Measurements from ENCODE around the gene BATF. TPM values are rescaled to one million over a fixed set of nuclear protein-coding genes. Genes with fewer than 3 reads are reported as not detected.

BATF gene
- total RNA-seq, 4 donors from 2014 or later, result 0.36 to 5.2 (median 1.1) TPM

DNA sequence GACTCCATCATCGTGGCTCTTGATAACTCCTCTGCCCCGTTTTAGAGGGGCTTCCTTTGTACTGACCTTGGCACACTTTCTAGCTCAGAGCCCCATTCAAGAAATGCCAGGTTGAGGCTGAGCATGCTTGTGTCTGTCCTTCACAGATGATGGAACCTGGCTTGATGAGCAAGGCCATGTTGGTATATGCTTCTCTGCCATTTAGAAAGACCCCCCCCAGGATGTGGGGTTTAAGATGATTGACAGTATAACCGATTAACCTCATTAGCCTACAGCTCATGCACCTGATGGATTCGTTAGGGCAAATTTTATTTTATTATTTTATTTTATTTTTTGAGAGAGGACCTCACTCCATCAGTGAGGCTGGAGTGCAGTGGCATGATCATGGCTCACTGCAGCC, 21.0 kb downstream of the BATF start:
- Histone ChIP-seq H3K27ac (peak overlapping the region in 1 of 4 donors; percentile 7), H3K9me3 (no peaks in the 10 kb centered on the region), H3K27me3 (no peaks in the 10 kb centered on the region), H3K36me3 (no peaks in the 10 kb centered on the region), H3K4me3 (no peak overlapping the region), H3K4me1 (peaks cover 0 to 7% of the 10 kb centered on the region in 2 donors)
- no peak for TF ChIP-seq POLR2A (IDR thresholded peaks at IDR 0.05)
- TF ChIP-seq, protein P1, sequence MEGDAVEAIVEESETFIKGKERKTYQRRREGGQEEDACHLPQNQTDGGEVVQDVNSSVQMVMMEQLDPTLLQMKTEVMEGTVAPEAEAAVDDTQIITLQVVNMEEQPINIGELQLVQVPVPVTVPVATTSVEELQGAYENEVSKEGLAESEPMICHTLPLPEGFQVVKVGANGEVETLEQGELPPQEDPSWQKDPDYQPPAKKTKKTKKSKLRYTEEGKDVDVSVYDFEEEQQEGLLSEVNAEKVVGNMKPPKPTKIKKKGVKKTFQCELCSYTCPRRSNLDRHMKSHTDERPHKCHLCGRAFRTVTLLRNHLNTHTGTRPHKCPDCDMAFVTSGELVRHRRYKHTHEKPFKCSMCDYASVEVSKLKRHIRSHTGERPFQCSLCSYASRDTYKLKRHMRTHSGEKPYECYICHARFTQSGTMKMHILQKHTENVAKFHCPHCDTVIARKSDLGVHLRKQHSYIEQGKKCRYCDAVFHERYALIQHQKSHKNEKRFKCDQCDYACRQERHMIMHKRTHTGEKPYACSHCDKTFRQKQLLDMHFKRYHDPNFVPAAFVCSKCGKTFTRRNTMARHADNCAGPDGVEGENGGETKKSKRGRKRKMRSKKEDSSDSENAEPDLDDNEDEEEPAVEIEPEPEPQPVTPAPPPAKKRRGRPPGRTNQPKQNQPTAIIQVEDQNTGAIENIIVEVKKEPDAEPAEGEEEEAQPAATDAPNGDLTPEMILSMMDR (IDR thresholded peaks at IDR 0.05 in 4 of 5, conservative IDR thresholded peaks at IDR 0.05 in 1 of 5), result no peak
- intact Hi-C loops (cut with DNase I; ENCODE audit: low total_unique reads), result no loop called here
- ATAC-seq (no peak), DNase-seq (no peak)
- in situ Hi-C loops (cut with MboI; ENCODE audit: low sequenced_read_pairs in 4 of 4), result no loop called here

DNA sequence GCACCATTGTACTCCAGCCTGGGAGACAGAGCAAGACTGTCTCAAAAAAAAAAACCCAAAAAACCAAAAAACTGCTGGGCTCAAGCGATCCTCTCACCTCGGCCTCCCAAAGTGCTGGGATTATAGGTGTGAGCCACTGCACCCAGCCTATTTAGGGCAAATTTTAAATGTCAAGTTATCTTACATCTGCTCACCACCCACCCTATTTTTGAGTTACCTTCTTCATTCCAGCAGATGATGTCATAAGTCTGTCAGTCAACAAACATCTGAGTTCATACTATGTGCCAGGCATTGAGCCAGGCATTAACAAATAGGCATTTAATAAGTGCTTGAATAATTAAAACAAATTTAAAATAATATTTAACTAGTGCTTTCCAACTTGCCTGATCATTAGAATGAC, 21.5 kb downstream of the BATF start:
- no peaks in the 10 kb centered on the region for H3K36me3 ChIP-seq
- peaks cover 0 to 11% of the 10 kb centered on the region in 2 donors for H3K4me1 ChIP-seq
- intact Hi-C loops (cut with DNase I; ENCODE audit: low total_unique reads) (no loop called here), in situ Hi-C loops (cut with MboI; ENCODE audit: low sequenced_read_pairs in 4 of 4) (no loop called here)
- TF ChIP-seq, protein P1 (IDR thresholded peaks at IDR 0.05 in 4 of 5, conservative IDR thresholded peaks at IDR 0.05 in 1 of 5), result no peak
- no peak for TF ChIP-seq POLR2A (IDR thresholded peaks at IDR 0.05)
- no peak for DNase-seq
- H3K27me3 ChIP-seq, result no peaks in the 10 kb centered on the region
- no peak for ATAC-seq
- H3K4me3 ChIP-seq, result no peak overlapping the region
- no peak overlapping the region for H3K27ac ChIP-seq
- H3K9me3 ChIP-seq, result no peaks in the 10 kb centered on the region

DNA sequence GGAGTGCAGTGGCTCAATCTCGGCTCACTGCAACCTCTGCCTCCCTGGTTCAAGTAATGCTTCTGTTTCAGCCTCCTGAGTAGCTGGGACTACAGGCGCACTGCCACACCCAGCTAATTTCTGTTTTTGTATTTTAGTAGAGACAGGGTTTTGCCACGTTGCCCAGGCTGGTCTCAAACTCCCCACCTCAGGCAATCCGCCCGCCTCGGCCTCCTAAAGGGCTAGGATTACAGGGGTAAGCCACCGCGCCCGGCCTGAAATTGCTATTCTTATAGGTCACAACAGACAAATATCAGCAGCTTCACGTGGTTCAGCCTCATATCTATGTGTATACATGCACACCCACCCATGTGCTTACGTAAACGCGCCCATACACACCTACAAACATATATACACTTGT, 23.6 kb downstream of the BATF start:
- DNase-seq, result no peak
- peaks cover 0 to 15% of the 10 kb centered on the region in 2 donors for H3K4me1 ChIP-seq
- H3K4me3 ChIP-seq, result no peak overlapping the region
- ATAC-seq, result no peak
- H3K9me3 ChIP-seq, result no peaks in the 10 kb centered on the region
- intact Hi-C loops (cut with DNase I; ENCODE audit: low total_unique reads) (no loop called here), in situ Hi-C loops (cut with MboI; ENCODE audit: low sequenced_read_pairs in 4 of 4) (no loop called here)
- TF ChIP-seq, protein P1 (IDR thresholded peaks at IDR 0.05 in 4 of 5, conservative IDR thresholded peaks at IDR 0.05 in 1 of 5), result no peak
- no peak for TF ChIP-seq POLR2A (IDR thresholded peaks at IDR 0.05)
- no peaks in the 10 kb centered on the region for H3K36me3 ChIP-seq
- no peak overlapping the region for H3K27ac ChIP-seq
- H3K27me3 ChIP-seq, result no peaks in the 10 kb centered on the region

GRCh38 chr14:75547552-75548250, 25.4 kb downstream of the BATF start:
- Histone ChIP-seq H3K4me3 (no peak overlapping the region), H3K27me3 (no peaks in the 10 kb centered on the region), H3K27ac (peak overlapping the region; percentile 18 to 81 (median 71)), H3K36me3 (no peaks in the 10 kb centered on the region), H3K9me3 (no peaks in the 10 kb centered on the region), H3K4me1 (peaks cover 0 to 15% of the 10 kb centered on the region in 2 donors)
- intact Hi-C loops (cut with DNase I; ENCODE audit: low total_unique reads), result no loop called here
- ATAC-seq (peak; percentile 74 to 83), DNase-seq (peak; percentile 49 to 81)
- in situ Hi-C loops (cut with MboI; ENCODE audit: low sequenced_read_pairs in 4 of 4), result no loop called here
- TF ChIP-seq POLR2A (IDR thresholded peaks at IDR 0.05), result no peak
- TF ChIP-seq, protein P1 (IDR thresholded peaks at IDR 0.05 in 4 of 5, conservative IDR thresholded peaks at IDR 0.05 in 1 of 5), result no peak

All from gastrocnemius medialis (tissue), 4 donors.